ENCODE measurements around the gene ANKRD55. TPM values are rescaled to one million over a fixed set of nuclear protein-coding genes. Genes with fewer than 3 reads are reported as not detected.
"Not testable (repeated sequence)": the region's sequence is repeated elsewhere in the genome, so short reads cannot be mapped to it uniquely, and the experiment has no call there.

The ANKRD55 gene
- total RNA-seq, 1 donor from 2014 or later, result not detected

DNA sequence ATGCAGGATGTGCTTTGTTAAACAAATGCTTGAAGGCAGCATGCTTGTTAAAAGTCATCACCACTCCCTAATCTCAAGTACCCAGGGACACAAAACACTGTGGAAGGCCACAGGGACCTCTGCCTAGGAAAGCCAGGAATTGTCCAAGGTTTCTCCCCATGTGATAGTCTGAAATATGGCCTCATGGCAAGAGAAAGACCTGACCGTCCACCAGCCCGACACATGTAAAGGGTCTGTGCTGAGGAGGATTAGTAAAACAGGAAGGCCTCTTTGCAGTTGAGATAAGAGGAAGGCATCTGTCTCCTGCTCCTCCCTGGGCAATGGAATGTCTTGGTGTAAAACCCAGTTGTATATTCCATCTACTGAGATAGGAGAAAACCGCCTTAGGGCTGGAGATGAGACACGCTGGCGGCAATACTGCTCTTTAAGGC, 75.9 kb downstream of the ANKRD55 start:
- intact Hi-C loops (cut with DNase I); DNase-seq (ENCODE audit: low spot score): not testable (repeated sequence)

DNA sequence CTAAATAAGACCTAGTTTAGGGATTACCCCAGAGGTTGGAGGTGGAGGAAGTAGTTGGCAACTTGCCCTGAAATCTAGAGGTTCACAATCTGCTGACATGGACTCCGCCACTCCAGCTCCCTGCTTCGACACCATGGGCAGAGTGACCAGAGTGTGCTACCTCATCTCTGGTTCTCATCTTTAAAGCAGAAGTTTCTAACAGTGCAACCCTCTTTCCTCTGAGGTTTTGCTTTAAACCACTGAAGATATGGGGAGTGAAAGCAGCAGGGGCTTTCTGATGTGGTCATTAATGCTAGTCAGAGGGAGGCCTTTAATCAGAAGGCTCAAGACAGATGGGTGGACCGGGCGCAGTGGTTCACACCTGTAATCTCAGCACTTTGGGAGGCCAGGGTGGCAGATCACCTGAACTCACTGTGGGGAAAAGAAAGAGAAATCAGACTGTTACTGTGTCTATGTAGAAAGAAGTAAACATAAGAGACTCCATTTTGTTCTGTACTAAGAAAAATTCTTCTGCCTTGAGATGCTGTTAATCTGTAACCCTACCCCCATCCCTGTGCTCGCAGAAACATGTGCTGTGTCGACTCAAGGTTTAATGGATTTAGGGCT, 76.4 kb downstream of the ANKRD55 start:
- intact Hi-C loops (cut with DNase I); DNase-seq (ENCODE audit: low spot score): not testable (repeated sequence)

DNA sequence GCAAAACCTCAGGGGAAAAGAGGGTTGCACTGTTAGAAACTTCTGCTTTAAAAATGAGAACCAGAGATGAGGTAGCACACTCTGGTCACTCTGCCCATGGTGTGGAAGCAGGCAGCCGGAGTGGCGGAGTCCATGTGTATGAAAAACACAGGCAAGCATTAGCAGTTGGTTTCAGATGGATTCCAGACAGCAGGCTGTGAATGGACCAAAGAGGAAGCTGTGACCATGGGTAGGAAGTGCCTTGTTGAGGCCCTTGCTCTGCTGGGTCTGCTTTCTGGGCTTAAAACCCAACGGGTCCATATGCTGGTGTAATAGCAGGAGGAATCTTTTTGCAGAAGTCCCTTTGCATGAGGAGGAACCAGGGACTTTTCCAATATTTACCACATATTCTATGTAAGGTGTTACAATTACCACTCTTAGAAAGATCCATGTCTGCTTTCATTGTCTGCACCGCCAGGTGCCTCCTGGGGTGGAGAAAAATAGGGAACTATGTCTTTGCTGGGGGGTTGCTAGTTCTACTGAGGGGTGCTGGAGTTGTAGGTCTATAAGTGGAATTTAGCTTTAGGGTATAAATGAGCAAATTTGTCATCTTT, 77.0 kb downstream of the ANKRD55 start:
- DNase-seq (ENCODE audit: low spot score), result no peak
- intact Hi-C loops (cut with DNase I), result no loop called here

DNA sequence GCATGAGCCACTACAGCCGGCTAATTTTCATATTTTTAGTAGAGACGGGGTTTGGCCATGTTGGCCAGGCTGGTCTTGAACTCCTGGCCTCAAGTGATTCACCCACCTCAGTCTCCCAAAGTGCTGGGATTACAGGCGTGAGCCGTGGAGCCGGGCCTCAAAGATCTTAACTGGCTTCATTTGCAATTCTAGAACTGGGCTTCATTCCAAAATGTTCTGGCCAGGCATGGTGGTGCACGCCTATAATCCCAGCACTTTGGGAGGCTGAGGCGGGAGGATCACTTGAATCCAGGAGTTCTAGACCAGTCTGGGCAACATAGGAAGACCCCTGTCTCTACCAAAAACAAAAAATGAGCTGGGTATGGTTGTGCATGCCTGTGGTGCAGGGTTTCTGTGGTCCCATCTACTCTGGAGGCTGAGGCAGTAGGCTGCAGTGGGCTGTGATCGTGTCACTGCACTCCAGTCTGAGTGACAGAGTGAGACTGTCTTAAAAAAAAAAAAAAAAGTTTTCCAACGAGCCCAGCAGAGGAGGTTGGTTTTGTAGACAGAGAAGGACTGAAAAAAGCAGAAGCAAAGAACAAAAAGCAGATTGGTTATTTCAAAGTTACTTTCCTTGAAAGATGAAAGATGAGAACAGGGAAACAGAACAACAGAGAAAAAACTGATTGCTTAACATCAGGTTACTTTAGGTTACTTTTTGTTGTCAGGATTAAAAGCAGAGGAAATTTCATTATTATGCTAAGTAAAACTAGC, 78.2 kb downstream of the ANKRD55 start:
- DNase-seq (ENCODE audit: low spot score), result no peak
- intact Hi-C loops (cut with DNase I), result no loop called here

DNA sequence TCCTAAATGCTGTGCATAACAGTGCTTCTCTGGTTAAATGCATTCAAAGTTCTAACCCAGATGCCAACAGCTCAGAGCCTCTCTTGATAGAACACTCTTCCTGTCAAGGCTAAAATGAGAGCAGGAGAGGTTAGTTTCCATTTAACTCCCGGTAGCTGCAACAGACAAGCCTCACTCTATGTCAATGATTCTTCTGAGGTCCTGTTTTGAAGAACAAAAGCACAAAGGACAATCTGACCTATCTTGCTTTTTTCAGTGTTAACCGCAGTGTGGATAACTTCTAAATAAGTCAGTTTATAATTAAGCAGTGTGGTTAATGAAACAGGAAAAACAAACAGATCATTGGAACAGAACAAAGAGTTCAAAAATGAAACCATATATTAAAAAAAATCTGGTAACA, 80.7 kb downstream of the ANKRD55 start:
- intact Hi-C loops (cut with DNase I), result no loop called here

DNA sequence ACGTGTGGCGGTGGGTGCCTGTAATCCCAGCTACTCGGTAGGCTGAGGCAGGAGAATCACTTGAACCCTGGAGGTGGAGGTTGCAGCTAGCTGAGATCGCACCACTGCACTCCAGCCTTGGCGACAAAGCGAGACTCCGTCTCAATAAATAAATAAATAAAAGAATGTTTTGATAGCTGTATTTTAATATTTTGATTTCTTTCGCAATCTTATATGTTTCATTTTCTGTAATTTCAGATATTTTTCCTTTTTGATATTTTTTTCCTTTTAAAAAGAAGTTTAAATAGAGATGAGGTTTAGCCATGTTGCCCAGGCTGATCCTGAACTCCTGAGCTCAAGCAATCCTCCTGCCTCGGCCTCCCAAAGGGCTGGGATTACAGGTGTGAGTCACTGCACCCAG, 82.4 kb downstream of the ANKRD55 start:
- intact Hi-C loops (cut with DNase I); DNase-seq (ENCODE audit: low spot score): not testable (repeated sequence)

More for the DNA sequence above, 80.7 kb downstream of the ANKRD55 start:
- no peak for DNase-seq (ENCODE audit: low spot score)

DNA sequence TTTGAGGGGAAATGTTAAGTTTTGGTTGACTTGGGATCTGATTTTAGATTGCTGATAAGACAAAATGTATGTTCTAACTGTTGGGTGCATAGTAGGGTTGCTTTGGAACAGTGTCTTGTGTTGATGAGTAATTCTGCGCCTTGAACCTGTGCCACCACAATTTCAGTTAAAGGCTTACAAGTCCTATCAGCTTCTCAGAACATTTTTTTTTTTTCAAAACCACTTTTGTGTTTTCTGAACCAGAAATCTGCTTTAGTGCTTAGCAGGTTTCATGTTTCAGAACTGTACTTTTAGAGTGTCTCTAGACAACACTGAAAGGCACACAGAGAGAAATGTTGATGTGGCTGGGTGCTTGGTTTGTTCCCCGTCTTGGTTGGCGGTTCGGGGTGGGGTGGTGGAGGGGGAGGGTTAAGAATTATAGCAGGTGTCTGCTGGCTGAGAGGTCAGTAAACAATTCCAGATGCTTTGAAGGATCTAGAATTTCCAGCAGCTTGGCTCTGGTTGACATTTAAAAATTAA, 84.6 kb downstream of the ANKRD55 start:
- intact Hi-C loops (cut with DNase I), result no loop called here
- no peak for DNase-seq (ENCODE audit: low spot score)

DNA sequence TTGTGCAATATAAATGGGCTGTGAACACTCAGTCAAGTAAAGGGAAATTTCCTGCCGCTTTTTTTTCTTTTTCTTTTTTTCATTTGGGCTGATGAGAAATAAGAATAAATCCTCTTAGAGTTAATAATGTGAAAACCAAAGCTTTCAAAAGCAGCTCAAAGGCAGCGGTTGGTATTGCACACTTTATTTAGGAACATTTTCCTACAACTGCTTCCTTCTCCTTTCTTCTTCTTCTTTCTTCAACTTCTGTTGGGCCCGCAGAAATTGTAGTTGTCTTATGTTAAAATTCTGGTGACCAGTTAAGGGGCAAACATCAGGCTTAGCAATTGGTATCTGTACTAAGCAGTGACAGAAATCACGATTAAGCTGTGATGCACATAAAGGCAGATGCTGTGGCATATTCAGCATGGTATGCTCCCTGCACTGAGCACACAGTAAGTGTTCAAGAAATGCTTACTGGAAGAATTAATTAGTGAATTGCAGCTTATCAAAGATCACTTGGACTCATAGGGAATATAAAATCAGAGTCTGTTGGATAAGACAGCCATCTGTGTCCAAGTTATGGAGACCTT, 85.4 kb downstream of the ANKRD55 start:
- no peak for DNase-seq (ENCODE audit: low spot score)
- intact Hi-C loops (cut with DNase I), result no loop called here

DNA sequence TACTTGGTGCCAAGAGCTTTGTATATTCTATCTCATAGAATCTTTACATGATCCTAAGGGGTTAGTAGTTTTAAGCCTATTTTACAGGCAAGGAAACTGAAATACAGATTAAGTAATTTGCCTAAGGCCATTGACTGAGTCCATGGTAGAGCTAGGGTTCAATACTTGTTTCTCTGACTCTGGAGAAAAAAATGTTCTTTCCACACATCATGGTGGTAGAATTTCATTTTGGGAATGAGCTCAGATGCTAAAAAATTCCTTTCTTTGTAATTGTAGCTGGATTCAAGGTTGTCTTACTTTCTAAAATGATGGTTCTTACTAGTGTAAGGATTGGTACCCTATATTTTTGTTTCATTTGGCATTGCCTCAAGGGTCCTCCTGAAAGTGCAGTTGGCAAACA, 86.0 kb downstream of the ANKRD55 start:
- intact Hi-C loops (cut with DNase I), result no loop called here
- DNase-seq (ENCODE audit: low spot score), result no peak

DNA sequence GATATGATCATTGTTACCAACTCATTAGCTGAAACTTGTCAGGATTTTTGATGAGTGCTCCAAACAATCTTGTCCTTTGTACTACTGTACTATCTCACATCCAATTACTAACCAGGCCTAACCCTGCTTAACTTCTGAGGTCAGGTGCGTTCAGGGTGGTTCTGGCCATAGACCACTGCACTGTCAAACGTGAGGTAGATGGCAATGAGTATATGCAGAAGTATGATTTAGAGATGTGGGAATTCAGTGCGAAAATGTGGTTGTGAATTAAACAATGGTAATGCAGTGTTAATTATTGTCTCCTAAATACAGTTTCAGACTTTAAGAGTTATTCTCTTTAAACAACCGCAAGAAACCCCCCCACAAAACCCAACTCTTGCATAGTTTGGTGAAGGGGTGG, 86.5 kb downstream of the ANKRD55 start:
- intact Hi-C loops (cut with DNase I), result no loop called here
- no peak for DNase-seq (ENCODE audit: low spot score)

DNA sequence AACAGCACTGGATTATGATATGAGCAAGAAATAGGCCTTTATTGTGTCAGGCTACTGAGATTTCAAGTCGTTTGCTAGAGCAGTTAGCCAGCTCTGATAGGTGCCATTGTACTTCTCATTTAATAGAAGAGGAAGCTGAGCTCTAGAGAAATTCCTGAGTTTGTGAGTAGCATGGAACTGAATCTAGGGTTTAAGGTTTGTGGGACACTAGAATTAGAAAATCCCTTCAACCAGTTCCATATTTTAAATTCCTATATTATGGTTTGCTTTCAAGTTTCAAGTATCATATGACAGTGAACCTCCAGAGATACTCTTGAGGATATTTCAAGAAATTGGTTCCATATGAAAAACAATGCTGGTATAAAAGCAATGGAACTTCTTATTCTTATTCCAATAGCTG, 87.6 kb downstream of the ANKRD55 start:
- intact Hi-C loops (cut with DNase I), result no loop called here

DNA sequence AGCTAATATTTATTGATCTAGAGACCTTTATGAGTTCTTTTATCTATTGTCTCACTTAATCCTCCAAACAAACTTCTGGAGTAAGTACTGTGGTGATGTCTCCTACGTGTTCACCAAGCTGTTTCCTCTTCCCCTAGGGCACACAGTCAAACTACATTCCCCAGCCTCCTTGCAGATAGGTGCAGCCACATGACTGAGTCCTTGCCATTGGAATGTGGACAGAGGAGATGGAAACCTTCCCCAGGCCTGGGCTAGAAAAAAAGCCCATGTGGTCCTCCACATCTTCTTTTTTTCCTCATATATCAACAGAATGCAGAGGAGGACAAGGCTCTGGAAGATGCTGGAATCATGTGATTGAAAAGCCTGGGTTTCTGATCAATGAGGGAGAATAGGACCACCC, 88.0 kb downstream of the ANKRD55 start:
- intact Hi-C loops (cut with DNase I), result no loop called here
- DNase-seq (ENCODE audit: low spot score), result no peak

More for the DNA sequence above, 87.6 kb downstream of the ANKRD55 start:
- DNase-seq (ENCODE audit: low spot score), result no peak

DNA sequence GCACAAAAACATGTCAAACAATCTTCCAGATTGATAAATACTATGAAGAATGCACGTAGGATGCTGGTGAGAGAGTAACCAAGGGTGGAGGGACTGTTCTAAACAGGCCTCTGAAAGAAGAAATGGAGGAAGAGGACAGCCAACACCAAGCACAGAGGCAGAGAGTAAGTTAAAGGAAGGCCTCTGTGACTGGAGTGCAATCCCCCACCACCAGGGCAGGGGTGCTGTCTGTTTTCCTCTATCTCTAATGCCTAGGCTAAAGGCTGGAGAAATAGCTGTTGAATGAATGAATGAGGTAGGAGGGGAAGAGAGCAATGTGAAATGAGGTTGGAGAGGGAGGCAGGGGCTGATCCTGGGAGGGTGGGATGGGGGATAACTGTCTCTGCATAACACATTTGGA, 88.9 kb downstream of the ANKRD55 start:
- no peak for DNase-seq (ENCODE audit: low spot score)

DNA sequence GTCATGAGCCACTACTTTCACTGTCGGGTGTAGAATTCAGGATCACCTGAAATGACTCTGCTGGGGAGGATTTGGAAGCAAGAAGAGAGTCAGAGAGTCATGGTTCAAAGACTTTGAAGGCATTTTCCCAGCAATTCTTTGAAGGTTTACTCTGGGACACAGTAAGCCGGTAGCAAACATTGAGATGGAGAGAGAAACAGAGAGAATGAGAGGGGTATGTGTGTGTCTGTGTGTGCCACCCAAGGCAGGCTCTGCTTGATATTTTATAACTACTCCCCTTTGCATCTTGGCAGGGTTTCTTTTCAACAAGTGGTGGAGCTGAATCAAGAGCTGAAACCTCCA, 89.8 kb downstream of the ANKRD55 start:
- no peak for DNase-seq (ENCODE audit: low spot score)
- intact Hi-C loops (cut with DNase I), result no loop called here

More for the DNA sequence above, 88.9 kb downstream of the ANKRD55 start:
- intact Hi-C loops (cut with DNase I), result no loop called here

DNA sequence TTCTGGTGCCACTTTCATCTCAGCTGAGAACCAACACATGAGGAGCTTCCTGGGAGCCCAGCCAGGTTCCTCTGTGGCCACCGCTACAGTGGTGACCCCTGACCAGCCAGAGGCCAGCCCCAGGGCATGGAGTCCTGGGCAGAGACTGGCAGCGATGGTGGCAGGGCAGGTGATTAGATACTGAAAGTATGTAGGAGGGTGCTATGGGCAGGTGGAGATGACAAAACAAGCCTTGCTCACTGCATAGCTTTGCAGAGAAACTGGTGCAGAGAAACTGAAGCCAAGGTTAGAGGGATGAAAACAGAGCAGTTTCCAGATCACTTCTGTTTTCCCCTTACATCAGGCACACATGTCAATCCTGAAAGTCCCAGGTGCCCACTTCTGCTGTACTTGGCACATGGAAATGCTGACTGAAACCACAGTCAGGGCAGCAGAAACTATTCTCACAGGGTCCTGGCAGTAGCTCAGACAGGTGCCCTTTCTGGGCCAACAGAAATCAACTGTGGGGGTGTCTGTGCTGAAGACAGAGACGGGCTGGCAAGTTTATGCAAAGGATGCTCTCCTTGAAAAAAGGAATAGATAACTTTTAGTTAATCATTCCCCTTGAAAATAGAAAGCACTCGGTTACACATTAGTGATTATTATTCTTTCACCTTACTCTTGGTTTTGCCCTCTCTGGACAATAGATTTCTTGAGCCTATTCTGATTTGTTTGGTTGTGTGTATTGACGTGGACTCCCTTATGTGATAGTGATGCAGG, 90.3 kb downstream of the ANKRD55 start:
- intact Hi-C loops (cut with DNase I), result no loop called here
- no peak for DNase-seq (ENCODE audit: low spot score)

DNA sequence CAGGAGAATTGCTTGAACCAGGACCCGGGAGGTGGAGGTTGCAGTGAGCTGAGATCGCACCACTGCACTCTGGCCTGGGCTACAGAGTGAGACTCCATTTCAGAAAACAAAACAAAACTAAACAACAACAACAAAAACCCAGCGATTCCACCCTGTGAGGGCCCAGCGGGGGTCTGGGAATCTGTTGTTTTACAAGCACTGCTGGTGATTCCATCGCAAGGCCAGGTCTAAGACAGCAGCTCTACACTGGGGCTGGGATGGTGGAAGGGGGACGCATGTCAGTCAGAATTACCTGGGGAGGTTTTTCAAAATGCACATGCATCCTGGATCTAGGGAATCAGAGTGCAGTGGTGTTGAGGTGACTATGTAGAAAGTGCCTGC, 90.9 kb downstream of the ANKRD55 start:
- intact Hi-C loops (cut with DNase I), result no loop called here

DNA sequence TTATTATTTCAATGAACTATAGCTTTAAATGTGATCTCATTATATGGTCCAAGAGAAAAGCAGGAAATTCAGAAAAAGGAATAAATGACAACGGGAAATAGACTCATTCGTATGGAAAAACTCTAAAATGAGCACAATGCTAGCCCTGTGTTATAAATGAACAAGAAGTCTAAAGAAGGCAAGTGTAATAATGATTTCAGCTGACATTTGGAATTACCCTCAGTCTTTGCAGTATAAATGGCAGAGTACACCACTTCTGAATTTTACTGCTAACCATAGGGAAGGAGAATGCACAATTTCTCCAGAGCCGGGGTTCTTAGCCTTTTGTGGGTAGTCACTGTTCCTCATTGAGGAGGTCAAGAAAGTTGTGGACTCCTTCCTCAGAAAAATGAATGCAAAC, 93.1 kb downstream of the ANKRD55 start:
- no peak for DNase-seq (ENCODE audit: low spot score)
- intact Hi-C loops (cut with DNase I), result no loop called here

More for the DNA sequence above, 90.9 kb downstream of the ANKRD55 start:
- DNase-seq (ENCODE audit: low spot score), result no peak

DNA sequence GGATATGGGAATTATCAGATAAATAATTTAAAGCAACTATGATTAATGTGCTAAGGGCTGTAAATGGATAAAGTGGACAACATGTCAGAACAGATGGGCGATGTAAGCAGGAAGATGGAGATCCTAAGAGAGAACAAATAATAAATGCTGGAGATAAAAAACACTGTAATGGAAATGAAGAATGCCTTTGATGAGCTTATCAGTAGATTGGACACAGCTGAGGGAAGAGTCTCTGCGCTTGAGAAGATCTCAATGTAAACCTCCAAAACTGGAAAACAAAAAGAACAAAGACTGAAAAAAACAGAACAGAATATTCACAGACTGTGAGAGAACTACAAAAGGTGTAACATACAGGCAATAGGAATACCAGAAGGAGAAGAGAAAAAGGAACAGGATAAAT, 102.5 kb downstream of the ANKRD55 start:
- intact Hi-C loops (cut with DNase I), result no loop called here
- no peak for DNase-seq (ENCODE audit: low spot score)

DNA sequence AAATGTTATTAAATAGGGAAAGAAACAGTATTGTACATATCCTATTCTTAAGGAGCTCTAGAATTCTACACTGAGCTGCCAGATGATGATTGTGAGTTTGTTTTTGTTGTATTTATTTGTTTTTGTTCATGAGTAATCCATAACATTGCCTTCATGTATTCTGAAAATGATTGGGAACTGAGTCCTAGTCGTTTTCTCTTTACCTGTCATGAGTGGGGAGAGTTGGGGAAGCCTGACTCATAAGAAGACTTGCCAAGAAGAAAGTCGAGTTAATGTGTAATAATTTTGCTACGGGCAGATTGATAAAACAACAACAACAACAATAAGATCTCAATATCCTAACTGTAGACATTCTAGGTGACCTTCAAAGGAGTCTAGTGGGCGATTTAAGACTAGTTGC, 103.8 kb downstream of the ANKRD55 start:
- intact Hi-C loops (cut with DNase I), result no loop called here
- DNase-seq (ENCODE audit: low spot score), result no peak

DNA sequence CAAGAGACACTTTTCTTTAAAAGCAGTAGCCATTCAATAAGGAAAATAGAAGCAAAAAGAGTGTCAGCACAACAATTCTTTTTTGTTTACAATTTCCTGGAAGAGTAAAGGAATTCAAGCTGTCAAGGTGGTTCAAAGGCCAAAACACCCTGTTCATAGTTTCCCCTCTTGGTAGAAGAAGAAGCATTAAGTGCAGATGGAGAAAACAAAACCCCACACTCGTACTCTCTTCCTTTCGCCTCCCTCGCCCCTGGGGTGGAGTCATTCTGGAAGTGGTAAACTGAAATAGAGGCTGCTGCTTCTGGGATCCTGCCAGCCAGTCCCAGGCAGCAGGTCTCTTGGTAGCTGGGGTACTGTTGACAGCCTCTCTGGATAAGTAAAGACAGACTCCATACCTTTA, 105.0 kb downstream of the ANKRD55 start:
- intact Hi-C loops (cut with DNase I), result no loop called here
- no peak for DNase-seq (ENCODE audit: low spot score)
